ENCODE measurements around the gene CCNF. TPM values are rescaled to one million over a fixed set of nuclear protein-coding genes. Genes with fewer than 3 reads are reported as not detected.

CCNF gene
- total RNA-seq, 2 donors from 2014 or later, result 0.68 to 1.5 TPM

GRCh38 chr16:2404099-2404498 lies 25.1 kb upstream of the CCNF start:
- ATAC-seq (ENCODE audit: insufficient number of reproducible peaks, low FRiP score, low read depth) (no peak), DNase-seq (ENCODE audit: low spot score) (no peak)
- Histone ChIP-seq H3K36me3 (no peaks in the 10 kb centered on the region), H3K27me3 (replicated peaks; ENCODE audit: insufficient read depth) (no peaks in the 10 kb centered on the region), H3K4me1 (ENCODE audit: control insufficient read depth in 1 of 2, low read depth in 2 of 2) (no peaks in the 10 kb centered on the region), H3K4me3 (no peak overlapping the region), H3K27ac (no peak overlapping the region), H3K9me3 (no peaks in the 10 kb centered on the region)
- TF ChIP-seq CTCF (IDR thresholded peaks at IDR 0.05), result no peak

GRCh38 chr16:2415085-2415484 lies 14.2 kb upstream of the CCNF start:
- no peak for ATAC-seq (ENCODE audit: insufficient number of reproducible peaks, low FRiP score, low read depth)
- no peak for TF ChIP-seq CTCF (IDR thresholded peaks at IDR 0.05)
- H3K27ac ChIP-seq, result no peak overlapping the region
- no peaks in the 10 kb centered on the region for H3K4me1 ChIP-seq (ENCODE audit: control insufficient read depth in 1 of 2, low read depth in 2 of 2)
- H3K9me3 ChIP-seq, result no peaks in the 10 kb centered on the region
- DNase-seq (ENCODE audit: low spot score), result no peak
- no peaks in the 10 kb centered on the region for H3K27me3 ChIP-seq (replicated peaks; ENCODE audit: insufficient read depth)
- H3K4me3 ChIP-seq, result no peak overlapping the region
- no peaks in the 10 kb centered on the region for H3K36me3 ChIP-seq

- no peak for TF ChIP-seq CTCF (IDR thresholded peaks at IDR 0.05)
- no peaks in the 10 kb centered on the region for H3K4me1 ChIP-seq (ENCODE audit: control insufficient read depth in 1 of 2, low read depth in 2 of 2)
- no peak overlapping the region for H3K27ac ChIP-seq
- ATAC-seq (ENCODE audit: insufficient number of reproducible peaks, low FRiP score, low read depth) (no peak), DNase-seq (ENCODE audit: low spot score) (no peak)
- H3K9me3 ChIP-seq, result no peaks in the 10 kb centered on the region
- H3K4me3 ChIP-seq, result no peak overlapping the region
- H3K36me3 ChIP-seq, result no peaks in the 10 kb centered on the region
- no peaks in the 10 kb centered on the region for H3K27me3 ChIP-seq (replicated peaks; ENCODE audit: insufficient read depth)
Observed at GRCh38 chr16:2420035-2420434, 9.2 kb upstream of the CCNF start.

DNA sequence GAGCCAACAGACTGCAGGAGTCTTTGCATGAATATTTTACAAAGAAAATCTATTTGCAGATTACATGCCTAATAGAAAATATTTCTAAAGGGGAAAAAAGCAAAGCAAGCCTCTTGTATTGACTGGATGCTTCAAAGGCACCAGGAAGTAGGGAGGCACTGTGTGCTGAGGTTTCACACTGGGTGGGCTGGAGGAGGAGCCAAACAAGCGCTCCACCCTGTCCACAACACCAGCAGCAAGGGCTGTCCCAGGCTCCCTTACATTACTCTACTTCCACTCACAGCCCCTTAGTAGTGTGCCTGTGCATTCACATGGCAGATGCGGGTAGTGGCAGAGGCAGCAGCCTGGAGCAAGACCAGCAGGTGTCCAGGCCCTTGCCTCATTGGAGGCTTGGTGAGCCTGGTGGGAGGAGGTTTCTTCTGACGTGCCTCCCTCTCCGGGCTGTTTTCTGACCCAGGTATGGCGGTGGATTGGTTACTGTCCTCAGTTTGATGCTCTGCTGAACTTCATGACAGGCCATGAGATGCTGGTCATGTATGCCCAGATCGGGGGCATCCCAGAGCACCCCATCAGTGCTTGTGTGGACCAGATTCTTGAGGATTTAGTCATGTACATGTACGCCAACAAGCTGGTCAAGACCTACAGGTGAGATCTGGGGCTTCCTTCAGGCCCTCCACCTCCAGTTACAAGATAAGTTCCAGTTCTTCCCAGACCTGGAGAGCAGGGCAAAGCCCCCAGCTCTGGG lies 7.0 kb upstream of the CCNF start:
- no peak for TF ChIP-seq CTCF (IDR thresholded peaks at IDR 0.05)
- no peak overlapping the region for H3K4me3 ChIP-seq

DNA sequence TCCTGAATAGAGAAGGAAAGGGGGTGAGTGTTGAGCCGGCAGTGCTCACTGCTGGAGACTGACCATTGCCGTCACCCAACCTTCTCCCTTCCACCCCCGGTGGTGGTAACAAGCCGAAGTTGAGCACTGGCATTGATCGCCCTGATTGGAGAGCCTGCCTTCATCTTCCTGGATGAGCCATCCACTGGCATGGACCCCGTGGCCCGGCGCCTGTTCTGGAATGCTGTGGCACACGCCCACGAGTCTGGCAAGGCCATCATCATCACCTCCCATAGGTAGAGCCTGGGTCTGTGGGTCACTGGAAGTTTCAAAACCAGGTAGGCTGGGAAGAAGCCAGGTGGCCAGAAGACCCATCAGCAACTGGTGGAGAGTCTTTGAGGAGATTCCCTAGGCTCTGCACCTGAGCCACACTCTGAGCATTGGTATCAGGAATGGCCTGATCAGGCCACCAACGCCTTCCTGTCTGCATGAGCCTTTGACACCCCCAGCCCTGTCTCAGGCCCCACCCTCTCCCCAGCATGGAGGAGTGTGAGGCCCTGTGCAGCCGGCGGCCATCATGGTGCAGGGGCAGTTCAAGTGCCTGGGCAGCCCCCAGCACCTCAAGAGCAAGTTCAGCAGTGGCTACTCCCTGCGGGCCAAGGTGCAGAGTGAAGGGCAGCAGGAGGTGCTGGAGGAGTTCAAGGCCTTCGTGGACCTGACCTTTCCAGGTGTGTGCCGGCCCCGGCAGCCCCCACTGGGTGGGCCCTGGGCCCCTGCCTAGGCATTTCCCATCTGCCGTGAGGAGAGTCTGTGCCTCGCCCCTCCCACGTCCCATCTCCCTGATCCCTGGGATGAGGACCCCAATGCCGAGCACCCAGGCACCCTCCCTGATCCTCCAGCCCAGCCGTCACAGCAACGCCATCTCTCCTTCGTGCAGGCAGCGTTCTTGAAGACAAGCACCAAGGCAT lies 4.9 kb upstream of the CCNF start:
- H3K9me3 ChIP-seq, result no peaks in the 10 kb centered on the region
- peaks cover 0 to 7% of the 10 kb centered on the region in 2 donors for H3K4me1 ChIP-seq (ENCODE audit: control insufficient read depth in 1 of 2, low read depth in 2 of 2)
- H3K36me3 ChIP-seq, result no peaks in the 10 kb centered on the region
- no peaks in the 10 kb centered on the region for H3K27me3 ChIP-seq (replicated peaks; ENCODE audit: insufficient read depth)
- DNase-seq (ENCODE audit: low spot score) (no peak), ATAC-seq (ENCODE audit: insufficient number of reproducible peaks, low FRiP score, low read depth) (no peak)
- no peak overlapping the region for H3K27ac ChIP-seq
- H3K4me3 ChIP-seq, result no peak overlapping the region
- TF ChIP-seq CTCF (IDR thresholded peaks at IDR 0.05), result no peak

More for the DNA sequence above, 7.0 kb upstream of the CCNF start:
- H3K4me1 ChIP-seq (ENCODE audit: control insufficient read depth in 1 of 2, low read depth in 2 of 2), result no peaks in the 10 kb centered on the region
- H3K9me3 ChIP-seq, result no peaks in the 10 kb centered on the region
- DNase-seq (ENCODE audit: low spot score) (no peak), ATAC-seq (ENCODE audit: insufficient number of reproducible peaks, low FRiP score, low read depth) (no peak)
- H3K36me3 ChIP-seq, result no peaks in the 10 kb centered on the region
- H3K27me3 ChIP-seq (replicated peaks; ENCODE audit: insufficient read depth), result no peaks in the 10 kb centered on the region
- no peak overlapping the region for H3K27ac ChIP-seq
